ENCODE data around the gene PIEZO2. TPM values are rescaled to one million over a fixed set of nuclear protein-coding genes. Genes with fewer than 3 reads are reported as not detected.

PIEZO2 gene
- total RNA-seq, 1 donor from 2014 or later = 3.9 TPM

- no peak for DNase-seq (ENCODE audit: low spot score)
These were observed 121.5 kb downstream of the PIEZO2 start for GRCh38 chr18:11027862-11028261.

GRCh38 chr18:11025671-11026070 is 123.7 kb downstream of the PIEZO2 start:
- no peak for DNase-seq (ENCODE audit: low spot score)

GRCh38 chr18:11024928-11025669 is 124.3 kb downstream of the PIEZO2 start:
- DNase-seq (ENCODE audit: low spot score) = no peak

GRCh38 chr18:11021477-11021876 is 127.9 kb downstream of the PIEZO2 start:
- no peak for DNase-seq (ENCODE audit: low spot score)

- DNase-seq (ENCODE audit: low spot score) = no peak
These were observed 128.4 kb downstream of the PIEZO2 start for GRCh38 chr18:11020877-11021414.

GRCh38 chr18:11020161-11020853 is 129.1 kb downstream of the PIEZO2 start:
- no peak for DNase-seq (ENCODE audit: low spot score)

- no peak for DNase-seq (ENCODE audit: low spot score)
These were observed 129.9 kb downstream of the PIEZO2 start for GRCh38 chr18:11019295-11020105.

GRCh38 chr18:11009869-11010268 is 139.5 kb downstream of the PIEZO2 start:
- no peak for DNase-seq (ENCODE audit: low spot score)

GRCh38 chr18:11009147-11009546 is 140.2 kb downstream of the PIEZO2 start:
- no peak for DNase-seq (ENCODE audit: low spot score)

- DNase-seq (ENCODE audit: low spot score) = no peak
These were observed 140.9 kb downstream of the PIEZO2 start for GRCh38 chr18:11008505-11008904.

GRCh38 chr18:11005528-11005927 is 143.8 kb downstream of the PIEZO2 start:
- DNase-seq (ENCODE audit: low spot score) = no peak

- no peak for DNase-seq (ENCODE audit: low spot score)
These were observed 144.4 kb downstream of the PIEZO2 start for GRCh38 chr18:11004951-11005350.

- DNase-seq (ENCODE audit: low spot score) = no peak
These were observed 145.1 kb downstream of the PIEZO2 start for GRCh38 chr18:11004294-11004693.

- no peak for DNase-seq (ENCODE audit: low spot score)
These were observed 146.6 kb downstream of the PIEZO2 start for GRCh38 chr18:11002796-11003195.

- no peak for DNase-seq (ENCODE audit: low spot score)
These were observed 147.1 kb downstream of the PIEZO2 start for GRCh38 chr18:11002277-11002676.

GRCh38 chr18:11000071-11000470 is 149.3 kb downstream of the PIEZO2 start:
- DNase-seq (ENCODE audit: low spot score) = no peak

GRCh38 chr18:10997885-10998284 is 151.5 kb downstream of the PIEZO2 start:
- no peak for DNase-seq (ENCODE audit: low spot score)

- DNase-seq (ENCODE audit: low spot score) = no peak
These were observed 153.8 kb downstream of the PIEZO2 start for GRCh38 chr18:10995550-10995949.

- no peak for DNase-seq (ENCODE audit: low spot score)
These were observed 159.9 kb downstream of the PIEZO2 start for GRCh38 chr18:10989486-10989885.

- no peak for DNase-seq (ENCODE audit: low spot score)
These were observed 163.7 kb downstream of the PIEZO2 start for GRCh38 chr18:10985689-10986088.

GRCh38 chr18:10979411-10979810 is 170.0 kb downstream of the PIEZO2 start:
- no peak for DNase-seq (ENCODE audit: low spot score)

GRCh38 chr18:10977042-10977441 is 172.3 kb downstream of the PIEZO2 start:
- DNase-seq (ENCODE audit: low spot score) = no peak
